ENCODE data around the gene DOCK2.
A peak's percentile ranks its signal among the peaks of the same experiment; 100 is the strongest.
"Not testable (repeated sequence)": the region's sequence is repeated elsewhere in the genome, so short reads cannot be mapped to it uniquely, and the experiment has no call there.

The DOCK2 gene

GRCh38 chr5:170071748-170072147, 434.7 kb downstream of the DOCK2 start:
- DNase-seq: no peak

- no peak for DNase-seq
Observed at GRCh38 chr5:170075696-170076095, 438.6 kb downstream of the DOCK2 start.

GRCh38 chr5:170076211-170076610, 439.1 kb downstream of the DOCK2 start:
- no peak for DNase-seq

- no peak for DNase-seq
Observed at GRCh38 chr5:170076739-170077138, 439.7 kb downstream of the DOCK2 start.

- no peak for DNase-seq
Observed at GRCh38 chr5:170077526-170077925, 440.5 kb downstream of the DOCK2 start.

GRCh38 chr5:170078458-170078857, 441.4 kb downstream of the DOCK2 start:
- no peak for DNase-seq

- DNase-seq: no peak
Observed at GRCh38 chr5:170078931-170079330, 441.9 kb downstream of the DOCK2 start.

- no peak for DNase-seq
Observed at GRCh38 chr5:170080217-170080616, 443.1 kb downstream of the DOCK2 start.

- DNase-seq: no peak
Observed at GRCh38 chr5:170080786-170081445, 443.8 kb downstream of the DOCK2 start.

GRCh38 chr5:170081616-170082015, 444.5 kb downstream of the DOCK2 start:
- no peak for DNase-seq

GRCh38 chr5:170082701-170083100, 445.6 kb downstream of the DOCK2 start:
- no peak for DNase-seq

GRCh38 chr5:170087168-170087817, 450.2 kb downstream of the DOCK2 start:
- no peak for DNase-seq

- no peak for DNase-seq
Observed at GRCh38 chr5:170092455-170093101, 455.5 kb downstream of the DOCK2 start.

- DNase-seq: not testable (repeated sequence)
Observed at GRCh38 chr5:170094329-170094728, 457.3 kb downstream of the DOCK2 start.

GRCh38 chr5:170095646-170096045, 458.6 kb downstream of the DOCK2 start:
- no peak for DNase-seq

- DNase-seq: no peak
Observed at GRCh38 chr5:170097934-170098333, 460.9 kb downstream of the DOCK2 start.

GRCh38 chr5:170100066-170100943, 463.2 kb downstream of the DOCK2 start:
- peak in 1 of 2 experiments; percentile 86 for DNase-seq

- DNase-seq: no peak
Observed at GRCh38 chr5:170103447-170103846, 466.4 kb downstream of the DOCK2 start.

- DNase-seq: no peak
Observed at GRCh38 chr5:170104299-170104698, 467.2 kb downstream of the DOCK2 start.

- DNase-seq: no peak
Observed at GRCh38 chr5:170104710-170105109, 467.6 kb downstream of the DOCK2 start.

- no peak for DNase-seq
Observed at GRCh38 chr5:170105642-170106611, 468.9 kb downstream of the DOCK2 start, which contains the start of gene FOXI1. Gene FOXI1 (plus strand): TSS chr5:170105897. CDS start chr5:170105958, 61 bp downstream.

GRCh38 chr5:170107674-170108073, 470.6 kb downstream of the DOCK2 start:
- no peak for DNase-seq
